Astrocyte of the spinal cord (primary cell): ENCODE results near the gene PRXL2B.
A peak's percentile ranks its signal among the peaks of the same experiment; 100 is the strongest.

Experiments used
- DNase-seq: peaks from one replicate; pipeline ENCODE4 v3.0.0; 2011; ENCODE audit warnings: low read depth, low spot score
- H3K4me3 ChIP-seq: 2 replicates; pipeline ENCODE4 v1.5.1; 2011; ENCODE audit warnings: low read depth, mild to moderate bottlenecking, low read length, moderate library complexity
- in situ Hi-C: cut with HindIII; loops from 2 replicates; pipeline ENCODE4 v1.10.0; 2017; ENCODE audit warnings: low sequenced_read_pairs
- TF ChIP-seq, protein P1 (sequence below): IDR thresholded peaks from 2 replicates; pipeline ENCODE4 v1.5.1; 2012; ENCODE audit warnings: low read depth, mild to moderate bottlenecking, low read length, inconsistent platforms

Gene PRXL2B

DNA sequence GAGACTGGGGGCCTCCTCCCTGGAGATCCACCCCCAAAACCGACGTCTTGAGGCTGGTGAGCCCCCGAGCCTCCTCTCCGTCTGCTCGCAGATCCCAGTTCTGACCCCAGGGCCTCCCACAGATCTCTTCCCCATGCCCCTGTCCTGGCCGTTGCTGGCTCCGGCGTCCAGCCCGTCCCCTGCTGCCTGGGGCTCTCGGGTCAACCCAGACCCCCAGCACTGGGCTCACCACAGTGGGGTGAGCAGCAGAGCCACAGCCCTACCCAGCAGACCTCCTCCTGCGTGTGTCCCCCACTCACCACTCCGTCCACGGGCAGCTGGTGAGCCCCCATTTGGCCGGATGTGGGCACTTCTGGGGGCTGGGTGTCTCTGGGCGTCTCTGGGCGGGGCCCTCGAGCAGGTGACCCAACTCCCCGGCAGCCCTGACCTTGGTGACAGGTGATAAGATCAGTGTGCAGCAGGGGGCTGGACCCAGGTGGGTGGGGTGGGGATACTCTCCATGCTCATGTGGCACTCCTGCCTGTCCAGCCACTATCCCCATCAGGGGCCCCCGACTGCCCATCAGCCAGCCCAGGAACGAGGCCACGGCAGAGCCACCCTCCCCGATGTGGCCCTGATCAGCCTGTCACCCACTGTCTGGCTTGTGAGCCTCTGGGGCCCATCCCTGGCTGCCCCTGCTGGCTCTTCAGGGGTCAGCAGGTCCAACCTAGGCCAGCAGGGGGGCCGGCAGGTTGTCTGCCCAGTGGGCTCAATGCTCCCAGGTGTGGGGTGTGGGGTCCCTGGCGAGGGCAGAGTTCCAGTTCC is 29.7 kb upstream of the PRXL2B start:
- in situ Hi-C loops, result no loop called here
- no peak for DNase-seq
- H3K4me3 ChIP-seq, result peak overlapping the region; percentile 38
- TF ChIP-seq, protein P1, sequence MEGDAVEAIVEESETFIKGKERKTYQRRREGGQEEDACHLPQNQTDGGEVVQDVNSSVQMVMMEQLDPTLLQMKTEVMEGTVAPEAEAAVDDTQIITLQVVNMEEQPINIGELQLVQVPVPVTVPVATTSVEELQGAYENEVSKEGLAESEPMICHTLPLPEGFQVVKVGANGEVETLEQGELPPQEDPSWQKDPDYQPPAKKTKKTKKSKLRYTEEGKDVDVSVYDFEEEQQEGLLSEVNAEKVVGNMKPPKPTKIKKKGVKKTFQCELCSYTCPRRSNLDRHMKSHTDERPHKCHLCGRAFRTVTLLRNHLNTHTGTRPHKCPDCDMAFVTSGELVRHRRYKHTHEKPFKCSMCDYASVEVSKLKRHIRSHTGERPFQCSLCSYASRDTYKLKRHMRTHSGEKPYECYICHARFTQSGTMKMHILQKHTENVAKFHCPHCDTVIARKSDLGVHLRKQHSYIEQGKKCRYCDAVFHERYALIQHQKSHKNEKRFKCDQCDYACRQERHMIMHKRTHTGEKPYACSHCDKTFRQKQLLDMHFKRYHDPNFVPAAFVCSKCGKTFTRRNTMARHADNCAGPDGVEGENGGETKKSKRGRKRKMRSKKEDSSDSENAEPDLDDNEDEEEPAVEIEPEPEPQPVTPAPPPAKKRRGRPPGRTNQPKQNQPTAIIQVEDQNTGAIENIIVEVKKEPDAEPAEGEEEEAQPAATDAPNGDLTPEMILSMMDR, result no peak

DNA sequence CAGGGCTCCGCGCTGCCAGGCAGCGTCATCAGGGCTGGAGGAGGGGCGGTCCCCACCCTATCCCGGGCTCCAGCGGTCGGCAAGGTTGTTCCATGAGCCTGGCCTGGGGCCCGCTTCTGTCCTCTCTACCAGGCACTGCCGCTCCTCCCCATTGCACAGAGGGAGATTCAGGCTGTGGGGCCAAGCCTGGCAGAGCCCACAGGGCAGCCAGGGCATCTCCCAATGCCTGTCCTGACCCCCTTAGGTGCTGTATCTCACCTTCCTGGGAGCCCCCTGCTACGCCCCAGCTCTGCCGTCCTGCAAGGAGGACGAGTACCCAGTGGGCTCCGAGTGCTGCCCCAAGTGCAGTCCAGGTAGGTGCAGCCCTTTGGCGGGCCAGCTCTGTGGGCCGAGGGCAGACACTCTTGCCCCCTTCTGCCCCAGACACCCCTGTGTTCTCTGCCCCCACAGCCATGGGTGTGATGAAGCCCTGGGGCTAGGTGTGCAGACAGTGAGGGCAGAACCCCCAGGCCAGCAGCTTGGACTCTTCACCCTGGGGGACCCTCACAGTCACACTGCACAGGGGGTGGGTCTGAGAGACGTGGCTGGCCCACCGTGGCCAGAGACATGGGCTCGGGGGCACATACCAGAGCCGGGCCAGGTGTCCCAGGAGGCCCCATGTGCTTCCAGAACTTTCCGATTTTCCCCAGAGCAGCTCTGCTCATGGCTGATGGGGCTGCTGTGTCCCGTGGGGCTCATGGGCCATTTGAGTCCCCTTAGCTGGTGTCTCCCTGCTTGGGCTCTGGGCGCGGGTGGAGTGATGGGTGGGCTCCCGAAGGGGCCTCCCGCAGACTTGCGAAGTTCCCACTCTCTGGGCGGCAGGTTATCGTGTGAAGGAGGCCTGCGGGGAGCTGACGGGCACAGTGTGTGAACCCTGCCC is 28.8 kb upstream of the PRXL2B start:
- TF ChIP-seq, protein P1, result no peak
- in situ Hi-C loops, result no loop called here
- no peak overlapping the region for H3K4me3 ChIP-seq
- DNase-seq, result no peak

DNA sequence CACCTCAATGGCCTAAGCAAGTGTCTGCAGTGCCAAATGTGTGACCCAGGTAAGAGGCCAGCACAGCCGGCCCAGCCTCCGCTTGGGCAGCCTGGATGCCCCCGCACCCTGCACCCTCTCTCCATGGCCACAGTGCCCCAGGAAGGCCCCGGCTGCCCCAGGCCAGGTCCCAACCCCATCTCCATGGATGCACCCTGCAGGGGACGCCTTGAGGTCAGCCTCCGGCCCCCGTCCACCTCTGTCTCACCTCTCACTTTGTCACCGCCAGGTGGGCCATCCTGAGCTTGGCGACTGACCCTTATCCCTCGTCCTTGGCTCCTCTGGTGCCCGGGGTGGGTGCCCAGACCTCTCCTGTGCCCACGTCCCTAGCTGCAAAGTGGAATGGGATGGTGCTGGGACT is 28.2 kb upstream of the PRXL2B start:
- TF ChIP-seq, protein P1, result no peak
- H3K4me3 ChIP-seq, result no peak overlapping the region
- in situ Hi-C loops, result no loop called here
- no peak for DNase-seq

DNA sequence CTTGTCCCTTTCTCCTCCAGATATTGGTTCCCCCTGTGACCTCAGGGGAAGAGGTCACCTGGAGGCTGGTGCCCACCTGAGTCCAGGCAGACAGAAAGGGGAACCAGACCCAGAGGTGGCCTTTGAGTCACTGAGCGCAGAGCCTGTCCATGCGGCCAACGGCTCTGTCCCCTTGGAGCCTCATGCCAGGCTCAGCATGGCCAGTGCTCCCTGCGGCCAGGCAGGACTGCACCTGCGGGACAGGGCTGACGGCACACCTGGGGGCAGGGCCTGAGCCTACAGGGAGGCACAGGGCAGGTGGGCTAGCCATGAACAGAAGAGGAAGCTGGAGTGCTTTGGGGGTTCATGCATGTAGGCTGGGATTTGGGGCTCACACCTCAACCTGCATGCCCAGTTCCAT is 27.7 kb upstream of the PRXL2B start:
- H3K4me3 ChIP-seq, result no peak overlapping the region
- DNase-seq, result no peak
- TF ChIP-seq, protein P1, result no peak
- in situ Hi-C loops, result no loop called here

DNA sequence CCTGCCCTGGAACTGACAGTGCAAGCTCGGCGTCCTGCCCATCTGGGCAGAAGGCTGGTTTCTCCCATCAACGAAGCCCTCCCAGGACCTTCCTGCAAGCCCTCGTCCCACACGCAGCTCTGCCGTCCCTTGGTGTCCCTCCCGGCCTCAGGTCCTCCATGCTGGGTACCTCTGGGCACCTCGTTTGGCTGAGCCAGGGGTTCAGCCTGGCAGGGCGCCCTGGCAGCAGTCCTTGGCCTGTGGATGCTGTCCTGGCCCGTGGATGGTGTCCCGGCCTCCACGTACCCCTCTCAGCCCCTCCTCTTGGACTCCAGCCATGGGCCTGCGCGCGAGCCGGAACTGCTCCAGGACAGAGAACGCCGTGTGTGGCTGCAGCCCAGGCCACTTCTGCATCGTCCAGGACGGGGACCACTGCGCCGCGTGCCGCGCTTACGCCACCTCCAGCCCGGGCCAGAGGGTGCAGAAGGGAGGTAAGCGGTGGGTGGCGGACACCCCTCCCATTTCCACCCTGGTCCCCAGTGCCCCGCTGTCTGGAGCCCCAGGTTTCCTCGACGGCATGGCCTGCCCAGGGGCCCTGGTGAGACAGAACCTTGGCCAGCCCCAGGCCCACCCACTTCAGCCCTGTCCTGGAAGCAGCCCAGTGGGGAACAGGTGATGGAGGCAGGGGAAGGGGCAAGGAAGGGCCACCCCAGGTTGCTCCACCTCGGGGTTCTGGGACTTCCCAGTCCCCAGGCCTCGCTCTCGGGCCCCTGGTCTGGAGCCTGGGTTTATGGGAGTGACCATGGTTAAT is 26.9 kb upstream of the PRXL2B start:
- no peak for DNase-seq
- in situ Hi-C loops, result no loop called here
- TF ChIP-seq, protein P1, result no peak
- H3K4me3 ChIP-seq, result no peak overlapping the region
